ENCODE results near the gene KLHL22.

DNA sequence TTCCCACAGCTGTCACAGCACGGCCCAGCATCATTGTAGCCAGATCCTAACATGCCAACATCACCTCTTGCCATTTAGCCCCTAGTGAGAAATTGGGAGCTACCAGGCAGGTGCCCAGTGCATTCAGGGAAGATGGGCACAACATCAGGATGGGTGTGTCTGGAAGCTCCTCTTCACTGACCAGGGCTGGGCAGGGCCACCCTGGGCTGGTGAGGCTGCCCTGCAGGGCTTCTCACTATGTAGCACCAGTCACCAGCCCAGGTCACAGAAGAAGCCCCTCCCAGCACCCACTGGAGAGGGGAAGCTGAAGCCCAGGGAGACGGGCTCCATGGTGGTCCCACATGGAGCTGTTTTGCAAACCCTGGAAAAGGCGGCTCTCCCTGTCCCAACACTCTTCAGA is 87.8 kb downstream of the KLHL22 start:
- TF ChIP-seq, protein P1, sequence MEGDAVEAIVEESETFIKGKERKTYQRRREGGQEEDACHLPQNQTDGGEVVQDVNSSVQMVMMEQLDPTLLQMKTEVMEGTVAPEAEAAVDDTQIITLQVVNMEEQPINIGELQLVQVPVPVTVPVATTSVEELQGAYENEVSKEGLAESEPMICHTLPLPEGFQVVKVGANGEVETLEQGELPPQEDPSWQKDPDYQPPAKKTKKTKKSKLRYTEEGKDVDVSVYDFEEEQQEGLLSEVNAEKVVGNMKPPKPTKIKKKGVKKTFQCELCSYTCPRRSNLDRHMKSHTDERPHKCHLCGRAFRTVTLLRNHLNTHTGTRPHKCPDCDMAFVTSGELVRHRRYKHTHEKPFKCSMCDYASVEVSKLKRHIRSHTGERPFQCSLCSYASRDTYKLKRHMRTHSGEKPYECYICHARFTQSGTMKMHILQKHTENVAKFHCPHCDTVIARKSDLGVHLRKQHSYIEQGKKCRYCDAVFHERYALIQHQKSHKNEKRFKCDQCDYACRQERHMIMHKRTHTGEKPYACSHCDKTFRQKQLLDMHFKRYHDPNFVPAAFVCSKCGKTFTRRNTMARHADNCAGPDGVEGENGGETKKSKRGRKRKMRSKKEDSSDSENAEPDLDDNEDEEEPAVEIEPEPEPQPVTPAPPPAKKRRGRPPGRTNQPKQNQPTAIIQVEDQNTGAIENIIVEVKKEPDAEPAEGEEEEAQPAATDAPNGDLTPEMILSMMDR (IDR thresholded peaks at IDR 0.05): no peak
- TF ChIP-seq POLR2A (IDR thresholded peaks at IDR 0.05; ENCODE audit: low read depth): no peak
- no peak for TF ChIP-seq POLR2AphosphoS5 (IDR thresholded peaks at IDR 0.05)
- no peak for TF ChIP-seq EP300 (IDR thresholded peaks at IDR 0.05)

All from esophagus muscularis mucosa (tissue), 4 donors.